Activated naive CD8-positive, alpha-beta T cell treated with anti-CD3 and anti-CD28 coated beads, Interleukin-2, amount 50 U/mL, for 16 hours (primary cell): ENCODE measurements around the gene TINAGL1.
"Not testable (repeated sequence)": the region's sequence is repeated elsewhere in the genome, so short reads cannot be mapped to it uniquely, and the experiment has no call there.

Source experiments
- DNase-seq: peaks from one replicate; pipeline ENCODE4 v3.0.0-alpha.2; 2020; ENCODE audit warnings: low read depth, low spot score

Gene TINAGL1

DNA sequence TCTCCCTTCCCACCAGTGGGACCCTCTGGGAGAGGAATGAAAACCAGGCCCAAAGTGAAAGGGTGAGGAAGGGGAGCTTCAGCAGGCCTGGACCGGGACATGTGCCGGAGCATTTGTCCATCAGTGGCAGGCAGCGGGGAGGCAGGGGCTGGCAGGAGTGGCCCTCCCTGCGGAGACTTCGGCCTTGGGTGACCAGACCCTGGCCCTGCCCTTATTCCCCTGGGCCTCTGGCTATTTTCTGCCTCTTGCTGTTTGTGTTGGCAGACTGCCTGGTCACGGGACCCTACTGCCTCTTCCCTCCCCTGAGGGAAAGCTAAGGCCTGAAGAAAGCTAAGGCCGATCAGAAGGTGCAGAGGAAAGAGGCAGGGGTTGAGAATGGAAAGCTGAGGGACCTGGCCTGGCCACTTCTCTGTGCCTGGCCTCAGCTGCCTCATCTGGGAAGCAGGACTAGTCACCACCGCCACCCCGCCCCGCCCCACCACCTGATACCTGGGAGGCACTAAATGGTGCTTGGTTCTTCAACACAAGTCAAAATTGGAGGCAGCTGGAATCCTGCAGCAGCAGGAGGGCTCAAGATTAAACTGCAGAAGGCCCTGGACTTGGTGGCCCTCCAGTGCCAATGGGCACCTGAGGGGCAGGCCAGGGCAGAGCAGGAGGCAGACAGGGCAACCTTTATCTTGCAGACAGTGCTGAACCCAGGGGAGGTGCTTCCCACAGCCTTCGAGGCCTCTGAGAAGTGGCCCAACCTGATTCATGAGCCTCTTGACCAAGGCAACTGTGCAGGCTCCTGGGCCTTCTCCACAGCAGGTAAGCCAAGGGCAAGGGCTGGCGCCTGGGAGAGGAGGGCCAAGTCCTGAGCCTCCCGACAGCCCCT is 7.9 kb downstream of the TINAGL1 start:
- no peak for DNase-seq

DNA sequence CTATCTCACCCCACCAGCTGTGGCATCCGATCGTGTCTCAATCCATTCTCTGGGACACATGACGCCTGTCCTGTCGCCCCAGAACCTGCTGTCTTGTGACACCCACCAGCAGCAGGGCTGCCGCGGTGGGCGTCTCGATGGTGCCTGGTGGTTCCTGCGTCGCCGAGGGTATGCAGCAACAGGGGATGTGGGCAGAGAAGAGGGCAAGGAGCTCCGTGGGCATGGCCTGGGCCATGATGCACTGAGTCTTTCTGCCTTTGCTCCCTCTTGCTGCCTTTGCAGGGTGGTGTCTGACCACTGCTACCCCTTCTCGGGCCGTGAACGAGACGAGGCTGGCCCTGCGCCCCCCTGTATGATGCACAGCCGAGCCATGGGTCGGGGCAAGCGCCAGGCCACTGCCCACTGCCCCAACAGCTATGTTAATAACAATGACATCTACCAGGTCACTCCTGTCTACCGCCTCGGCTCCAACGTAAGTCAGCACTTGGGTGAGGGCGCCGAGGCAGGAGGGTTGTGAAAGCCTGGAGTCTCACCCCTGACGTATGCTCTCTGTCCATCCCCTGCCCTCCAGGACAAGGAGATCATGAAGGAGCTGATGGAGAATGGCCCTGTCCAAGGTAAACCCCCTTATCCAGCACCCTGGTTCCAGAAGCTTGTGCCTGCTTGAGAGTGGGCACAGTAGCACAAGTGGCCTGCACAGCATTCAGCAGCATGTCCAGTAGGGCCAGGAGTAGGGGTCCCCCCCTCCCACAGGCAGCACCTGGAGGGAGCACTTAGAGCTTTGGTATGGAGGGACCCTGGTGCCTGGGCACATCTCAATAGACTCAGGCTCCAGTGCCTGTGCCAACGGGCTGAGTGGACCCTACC is 8.8 kb downstream of the TINAGL1 start:
- DNase-seq: no peak

DNA sequence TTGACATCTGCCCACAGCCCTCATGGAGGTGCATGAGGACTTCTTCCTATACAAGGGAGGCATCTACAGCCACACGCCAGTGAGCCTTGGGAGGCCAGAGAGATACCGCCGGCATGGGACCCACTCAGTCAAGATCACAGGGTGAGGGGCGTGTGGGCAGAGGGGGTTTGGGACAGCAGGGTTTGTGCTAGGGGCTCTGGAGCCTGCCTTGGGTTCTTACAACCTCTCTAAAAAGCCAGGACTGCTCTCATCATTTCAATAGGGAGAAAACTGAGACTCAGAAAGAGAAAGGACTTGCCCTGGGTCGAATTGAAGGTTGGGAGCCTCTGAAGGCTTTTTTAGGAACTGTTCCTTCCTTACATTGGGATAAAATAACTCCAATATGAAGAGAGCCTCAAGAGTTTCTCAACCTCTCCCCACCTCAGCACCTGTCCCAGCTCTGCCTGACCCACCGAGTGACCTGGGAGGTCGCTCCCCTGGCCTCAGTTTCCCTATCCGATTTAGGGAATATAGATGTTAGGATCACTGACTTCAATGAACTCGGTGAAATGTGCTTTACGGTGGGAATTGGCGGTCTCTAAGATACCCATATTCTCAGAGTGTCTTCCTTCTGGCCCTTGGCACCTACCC is 9.5 kb downstream of the TINAGL1 start:
- DNase-seq: no peak

DNA sequence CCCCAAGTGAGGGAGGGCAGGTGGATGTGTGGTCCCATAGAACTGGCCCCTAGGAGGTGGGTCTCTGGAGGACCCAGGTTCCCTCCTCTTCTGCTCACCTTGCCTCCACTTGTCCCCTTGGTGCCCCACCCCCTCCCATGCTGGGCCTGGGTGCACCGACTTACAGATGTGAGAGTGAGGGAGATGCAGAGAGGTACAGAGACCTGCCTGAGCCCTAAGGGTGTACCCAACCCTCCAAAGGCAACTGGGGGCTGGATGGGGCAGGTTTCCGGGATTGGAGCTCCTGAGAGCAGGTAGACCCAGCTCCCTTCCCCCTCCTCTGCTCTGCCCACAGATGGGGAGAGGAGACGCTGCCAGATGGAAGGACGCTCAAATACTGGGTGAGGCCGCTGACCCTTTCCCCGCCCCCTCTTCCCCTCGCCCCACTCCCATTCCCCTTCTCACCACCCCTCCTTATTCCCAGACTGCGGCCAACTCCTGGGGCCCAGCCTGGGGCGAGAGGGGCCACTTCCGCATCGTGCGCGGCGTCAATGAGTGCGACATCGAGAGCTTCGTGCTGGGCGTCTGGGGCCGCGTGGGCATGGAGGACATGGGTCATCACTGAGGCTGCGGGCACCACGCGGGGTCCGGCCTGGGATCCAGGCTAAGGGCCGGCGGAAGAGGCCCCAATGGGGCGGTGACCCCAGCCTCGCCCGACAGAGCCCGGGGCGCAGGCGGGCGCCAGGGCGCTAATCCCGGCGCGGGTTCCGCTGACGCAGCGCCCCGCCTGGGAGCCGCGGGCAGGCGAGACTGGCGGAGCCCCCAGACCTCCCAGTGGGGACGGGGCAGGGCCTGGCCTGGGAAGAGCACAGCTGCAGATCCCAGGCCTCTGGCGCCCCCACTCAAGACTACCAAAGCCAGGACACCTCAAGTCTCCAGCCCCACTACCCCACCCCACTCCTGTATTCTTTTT is 10.3 kb downstream of the TINAGL1 start:
- no peak for DNase-seq

DNA sequence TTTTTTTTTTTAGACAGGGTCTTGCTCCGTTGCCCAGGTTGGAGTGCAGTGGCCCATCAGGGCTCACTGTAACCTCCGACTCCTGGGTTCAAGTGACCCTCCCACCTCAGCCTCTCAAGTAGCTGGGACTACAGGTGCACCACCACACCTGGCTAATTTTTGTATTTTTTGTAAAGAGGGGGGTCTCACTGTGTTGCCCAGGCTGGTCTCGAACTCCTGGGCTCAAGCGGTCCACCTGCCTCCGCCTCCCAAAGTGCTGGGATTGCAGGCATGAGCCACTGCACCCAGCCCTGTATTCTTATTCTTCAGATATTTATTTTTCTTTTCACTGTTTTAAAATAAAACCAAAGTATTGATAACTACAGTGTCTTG is 11.0 kb downstream of the TINAGL1 start:
- DNase-seq: not testable (repeated sequence)

DNA sequence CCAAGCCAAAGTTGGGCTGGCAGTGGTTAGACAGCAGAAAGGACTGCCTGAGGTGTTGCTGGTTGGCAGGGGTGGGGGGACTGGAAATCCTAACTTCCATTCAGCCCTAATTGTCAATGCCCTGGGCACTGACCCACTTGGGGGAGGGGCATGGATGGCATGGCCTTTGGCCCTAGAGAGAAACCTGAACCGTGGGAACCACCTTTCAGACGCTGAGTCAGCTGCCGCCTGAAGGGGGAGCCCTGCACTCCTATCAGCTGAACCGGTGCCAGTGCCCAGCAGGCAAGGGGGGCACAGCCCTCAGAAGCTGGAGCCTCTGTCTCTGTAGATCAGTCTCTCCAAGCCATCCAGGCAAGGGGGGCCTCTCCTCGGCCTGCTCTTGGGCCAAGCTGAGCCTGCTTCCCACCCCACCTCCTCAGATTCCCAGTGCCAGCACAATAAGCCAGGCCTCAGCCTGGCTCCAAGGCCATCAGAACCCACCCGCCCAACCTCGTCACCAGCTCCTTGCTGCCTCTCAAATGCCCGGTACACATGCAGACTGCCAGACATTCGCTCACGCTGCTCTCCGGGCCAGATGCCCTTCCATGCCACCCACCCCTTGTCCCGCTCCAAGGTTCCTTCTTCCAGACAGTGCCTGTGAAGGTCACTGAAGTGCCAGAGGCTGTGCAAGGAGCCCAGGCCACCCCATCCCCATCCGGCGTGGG is 11.6 kb downstream of the TINAGL1 start:
- DNase-seq: no peak

DNA sequence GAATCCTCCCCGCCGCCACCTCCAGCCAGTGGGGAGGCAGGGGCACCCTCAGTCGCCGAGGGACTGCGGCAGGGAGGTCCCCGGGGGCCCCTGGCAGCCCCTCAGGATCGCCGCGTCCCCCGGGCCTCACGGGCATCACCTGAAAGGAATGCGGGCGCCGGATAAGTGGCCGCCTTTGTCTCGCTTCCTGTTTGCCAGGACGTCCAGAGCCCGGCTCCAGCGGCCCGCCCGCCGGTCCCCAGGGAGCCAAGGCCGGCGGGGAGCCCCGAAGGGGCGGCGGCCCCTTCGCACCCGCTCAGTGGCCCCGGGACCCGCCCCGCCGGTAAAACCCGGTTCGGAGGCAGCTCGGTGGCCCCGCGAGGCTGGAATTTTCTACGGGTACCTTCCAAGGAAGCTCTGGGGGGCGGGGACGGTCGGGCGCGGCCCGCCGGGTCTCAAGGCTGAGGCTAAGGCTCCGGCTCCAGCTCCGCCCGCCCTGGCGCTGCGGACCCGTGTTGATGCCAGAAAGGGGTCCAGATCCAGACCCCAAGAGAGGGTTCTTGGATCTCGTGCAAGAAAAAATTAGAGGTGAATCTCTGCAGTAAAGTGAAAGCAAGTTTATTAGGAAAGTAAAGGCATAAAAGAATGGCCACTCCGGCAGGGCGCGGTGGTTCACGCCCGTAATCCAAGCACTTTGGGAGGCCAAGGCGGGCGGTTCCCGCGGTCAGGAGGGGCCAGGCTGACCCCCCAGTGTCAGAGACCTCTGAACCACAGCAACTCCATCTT is 12.6 kb downstream of the TINAGL1 start:
- no peak for DNase-seq

DNA sequence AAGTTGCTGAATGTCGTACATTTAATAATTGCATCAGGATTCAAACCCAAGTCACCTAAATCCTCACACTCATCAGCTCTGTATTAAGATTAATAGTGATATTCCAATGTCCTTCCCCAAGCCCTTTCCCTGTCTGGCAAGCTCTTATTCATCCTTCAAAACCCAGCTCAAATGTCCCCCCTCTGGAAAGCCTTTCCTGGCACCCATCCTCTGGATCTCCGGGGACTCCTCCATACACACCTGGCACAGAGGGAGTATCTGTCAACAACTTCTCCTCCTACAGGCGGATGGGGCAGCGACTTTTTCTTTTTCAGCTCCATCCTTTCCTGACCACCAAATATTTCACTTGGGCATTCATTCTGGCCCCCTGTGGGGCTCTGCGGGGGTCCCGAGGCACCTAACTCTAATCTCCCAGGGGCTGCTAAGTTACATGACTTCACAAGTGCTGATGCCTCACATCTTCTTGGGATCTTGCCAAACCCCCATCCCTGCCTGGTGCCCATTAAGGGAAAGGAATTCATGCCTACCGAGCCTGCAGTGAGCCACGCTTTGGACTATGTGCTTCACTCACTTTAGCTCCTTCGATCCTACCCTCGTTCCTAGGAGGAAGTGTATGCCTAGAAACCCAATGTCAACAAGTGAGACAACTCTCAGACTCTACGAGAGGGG is 15.2 kb downstream of the TINAGL1 start:
- DNase-seq: no peak

DNA sequence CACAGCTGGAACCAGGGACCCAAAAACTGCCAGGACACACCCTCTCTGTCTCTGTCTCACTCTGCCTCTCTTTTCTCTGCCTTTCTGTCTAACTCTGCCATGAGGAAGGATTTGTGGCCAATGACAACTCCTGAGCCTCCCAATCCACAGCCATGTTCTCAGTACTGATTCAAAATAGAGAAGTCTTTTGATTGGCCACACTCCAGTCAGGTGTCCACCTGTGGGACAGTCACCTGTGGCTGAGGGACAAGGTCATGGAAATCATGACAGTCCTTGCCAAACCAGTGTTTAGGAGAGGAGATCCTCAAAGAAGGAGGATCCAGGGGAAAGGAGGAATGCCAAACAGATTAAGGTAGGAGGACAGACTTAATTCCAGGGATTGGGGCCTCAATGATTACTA is 15.8 kb downstream of the TINAGL1 start:
- DNase-seq: no peak

DNA sequence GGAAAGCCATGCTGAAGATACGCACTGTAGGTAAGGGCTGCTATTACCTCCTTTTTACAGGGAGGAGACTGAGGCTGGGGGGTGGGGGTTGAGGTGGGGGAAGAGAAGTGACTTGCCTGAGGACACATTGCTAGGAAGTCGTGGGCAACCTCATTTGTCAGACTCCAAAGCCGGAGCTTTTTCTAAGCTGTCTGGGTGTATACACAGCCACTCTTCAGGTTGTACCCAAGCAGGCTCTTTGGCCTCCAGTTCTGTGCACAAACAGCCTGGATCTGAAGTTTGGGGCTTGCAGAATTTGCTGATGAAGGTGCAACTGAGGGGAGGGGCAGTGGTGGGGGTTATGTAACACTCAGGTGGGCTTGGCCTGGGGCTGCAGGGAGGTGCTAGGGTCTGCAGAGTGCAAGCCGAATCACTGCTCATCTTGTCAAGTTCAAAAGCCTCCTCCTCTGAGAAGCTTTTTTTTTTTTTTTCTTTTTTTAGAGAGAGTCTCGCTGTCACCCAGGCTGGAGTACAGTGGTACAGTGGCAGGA is 16.9 kb downstream of the TINAGL1 start:
- no peak for DNase-seq

DNA sequence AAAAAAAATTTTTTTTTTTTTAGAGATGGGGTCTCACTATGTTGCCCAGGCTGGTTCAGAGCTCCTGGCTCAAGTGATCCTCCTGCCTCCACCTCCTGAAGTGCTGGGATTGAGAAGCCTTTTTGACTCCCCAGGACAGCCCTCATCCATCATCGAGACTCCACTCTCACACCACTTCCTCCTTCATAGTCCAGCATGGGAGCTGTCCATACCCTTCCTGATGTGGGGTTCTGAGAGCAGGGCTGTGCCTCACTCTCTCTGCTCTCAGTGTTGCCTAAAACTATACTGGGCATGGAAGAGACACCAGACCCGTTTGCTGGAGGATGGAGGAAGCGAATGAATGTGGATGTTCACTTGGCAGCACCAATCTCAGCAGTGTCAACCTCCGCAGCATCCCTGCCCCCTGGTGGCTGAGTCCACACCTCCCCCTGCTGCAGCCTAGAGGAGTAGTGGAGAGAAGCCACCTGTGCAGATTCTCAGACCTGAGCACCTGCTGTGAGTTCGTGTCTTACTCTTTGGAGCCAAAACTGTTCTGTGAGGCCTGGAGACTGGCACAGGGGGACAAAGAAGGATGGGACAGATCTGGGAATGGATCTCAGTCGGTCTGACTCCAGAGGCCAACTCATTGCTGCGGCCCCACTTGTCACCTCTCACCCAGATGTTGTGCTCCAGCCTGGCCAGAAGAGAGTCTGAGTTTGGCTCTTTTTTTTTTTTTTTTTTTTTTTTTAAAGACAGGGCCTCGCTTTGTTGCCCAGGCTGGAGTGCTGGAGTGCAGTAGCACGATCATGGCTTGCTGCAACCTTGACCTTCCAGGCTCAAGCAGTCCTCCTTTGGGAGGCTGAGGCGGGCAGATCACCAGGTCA is 17.7 kb downstream of the TINAGL1 start:
- no peak for DNase-seq

DNA sequence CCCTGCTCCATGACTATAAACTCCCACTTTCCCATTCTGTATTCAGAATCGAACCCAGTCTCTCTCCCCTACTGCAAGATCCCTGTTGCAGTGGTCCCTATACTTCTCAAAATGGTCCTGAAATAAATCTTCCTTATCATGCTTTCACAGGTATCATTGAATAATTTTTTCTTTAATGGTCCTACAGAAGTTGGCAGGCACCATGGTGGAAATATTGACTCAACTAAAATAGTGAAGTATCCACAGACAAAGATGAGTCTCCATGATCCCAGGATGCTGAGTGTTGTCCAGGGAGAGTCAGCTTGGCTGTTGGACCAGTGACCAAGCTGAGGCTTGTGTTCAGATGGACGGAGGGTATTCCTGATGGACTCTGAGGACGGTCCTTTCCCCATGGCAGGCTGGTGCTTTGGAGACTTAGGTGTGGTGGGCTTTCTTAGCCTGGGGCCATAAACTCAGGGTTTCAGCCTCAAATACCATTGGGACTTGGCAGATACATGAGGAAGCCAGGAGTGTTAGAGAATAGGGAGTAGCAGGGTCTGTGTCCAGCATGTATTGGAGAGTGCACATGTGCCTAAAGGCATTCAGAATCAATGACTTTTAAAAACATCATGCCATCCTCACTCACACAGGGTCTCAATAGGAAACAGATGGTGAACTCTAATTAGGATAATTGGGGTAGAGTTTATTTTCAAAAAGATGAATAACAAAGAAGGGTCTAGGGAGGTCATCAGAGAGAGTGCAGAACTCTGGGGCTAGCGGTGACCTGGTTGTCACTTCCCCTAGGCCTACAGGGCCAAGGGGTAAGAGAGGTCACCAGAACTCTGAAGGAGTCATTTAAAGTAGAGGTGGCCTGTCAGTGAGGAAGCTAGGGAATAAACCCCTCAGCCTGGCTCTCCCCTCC is 19.8 kb downstream of the TINAGL1 start:
- DNase-seq: no peak

DNA sequence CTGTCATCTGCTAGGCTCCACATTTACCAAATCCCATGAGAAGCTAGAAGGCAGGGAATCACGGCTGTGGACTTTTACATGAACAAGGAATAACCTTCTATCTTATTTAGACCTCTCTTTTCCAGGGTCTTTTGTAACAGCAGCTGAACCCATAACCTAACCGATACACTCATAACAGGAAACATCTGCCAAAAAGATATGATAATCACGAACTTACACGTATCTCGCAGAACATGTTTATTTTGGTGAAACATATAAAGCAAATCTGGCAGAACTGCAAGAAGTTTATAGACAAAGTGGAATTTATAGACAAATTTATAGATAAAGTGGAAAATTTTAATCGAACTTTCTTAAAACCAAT is 20.4 kb downstream of the TINAGL1 start:
- DNase-seq: no peak

DNA sequence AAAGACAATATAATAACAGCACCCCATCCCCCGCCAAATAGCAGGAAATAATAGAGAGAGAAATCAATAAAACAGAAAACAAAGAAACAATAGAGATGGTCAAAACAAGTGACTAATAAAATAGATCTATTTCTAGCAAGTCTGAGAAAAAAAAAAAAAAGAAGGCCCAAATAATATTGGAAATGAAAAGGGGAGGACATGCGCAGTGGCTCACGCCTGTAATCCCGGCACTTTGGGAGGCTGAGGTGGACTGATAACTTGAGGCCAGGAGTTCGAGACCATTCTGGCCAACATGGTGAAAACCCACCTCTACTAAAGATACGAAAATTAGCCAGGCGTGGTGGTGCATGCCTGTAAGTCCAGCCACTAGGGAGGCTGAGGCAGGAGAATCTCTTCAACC is 22.7 kb downstream of the TINAGL1 start:
- no peak for DNase-seq

DNA sequence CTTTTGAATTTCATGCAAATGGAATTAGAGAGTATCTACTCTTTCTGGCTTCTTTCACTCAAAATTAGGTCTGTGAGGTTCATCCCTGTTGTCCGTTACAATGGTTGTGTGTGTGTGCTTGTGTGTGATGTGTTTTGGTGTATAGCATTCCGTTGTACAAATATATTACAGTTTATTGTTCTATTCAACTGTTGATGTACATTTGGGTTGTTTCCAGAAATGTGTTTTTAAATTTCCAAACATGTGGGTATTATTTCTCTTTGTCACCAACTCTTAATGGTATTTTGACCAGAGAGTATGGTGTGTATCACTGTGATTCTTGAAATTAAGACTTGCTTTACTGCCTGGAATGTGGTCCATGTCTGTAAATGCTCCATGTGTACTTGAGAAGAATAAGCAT is 24.3 kb downstream of the TINAGL1 start:
- DNase-seq: no peak

DNA sequence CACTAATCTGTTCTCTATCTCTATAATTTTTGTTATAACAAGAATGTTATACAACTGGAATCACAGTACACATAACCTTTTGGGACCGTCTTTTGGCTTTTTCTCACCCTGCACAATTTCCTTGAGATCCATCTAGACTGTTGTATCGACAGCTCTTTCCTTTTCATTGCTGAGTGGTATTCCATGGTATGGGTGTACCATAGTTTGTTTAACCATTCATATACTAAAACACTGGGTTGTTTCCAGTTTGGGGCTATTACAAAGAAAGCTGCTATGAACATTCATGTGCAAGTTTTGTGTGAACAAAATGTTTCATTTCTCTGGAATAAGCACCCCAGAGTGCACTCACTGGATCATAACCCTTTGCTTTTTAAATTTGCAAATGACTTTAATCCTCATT is 25.8 kb downstream of the TINAGL1 start:
- DNase-seq: no peak

DNA sequence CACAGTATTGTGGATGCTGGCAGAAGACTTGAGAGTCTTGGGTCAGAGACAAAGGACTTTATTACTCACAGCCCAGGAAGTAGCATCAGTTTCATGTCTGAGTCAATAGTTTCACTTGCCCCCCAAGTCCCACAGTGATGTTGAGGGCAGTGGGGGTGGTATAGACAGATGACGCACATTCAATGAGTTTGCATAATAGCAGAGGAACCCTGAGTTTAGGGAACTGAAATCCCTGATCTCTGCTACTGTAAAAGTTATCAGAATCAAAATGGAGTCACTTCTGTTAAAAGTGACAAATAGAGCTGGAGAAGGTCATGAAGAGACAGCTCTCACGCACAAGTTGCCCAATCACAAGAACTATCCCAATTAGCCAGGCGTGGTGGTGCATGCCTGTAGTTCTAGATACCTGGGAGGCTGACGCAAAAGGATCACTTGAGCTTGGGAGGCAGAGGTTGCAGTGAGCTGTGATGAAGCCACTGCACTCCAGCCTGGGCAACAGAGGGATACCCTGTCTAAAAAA is 29.7 kb downstream of the TINAGL1 start:
- DNase-seq: no peak
